Esophagus squamous epithelium (tissue), 4 donors: ENCODE results near the gene RPTOR.

Source experiments
- POLR2A ChIP-seq, 4 donors: fragments of 450-650 bp; IDR thresholded peaks; one replicate each; pipeline ENCODE4 v1.6.1; 2017; ENCODE audit warnings: antibody characterized with exemption in 4 of 4, mild to moderate bottlenecking in 4 of 4, moderate library complexity in 3 of 4
- TF ChIP-seq, protein P1 (sequence below), 6 experiments: fragments of 450-650 bp in 4 of 6; fragments of 200-600 bp in 2 of 6; sonication (generic) in 2 of 6; IDR thresholded peaks; one replicate each; pipeline ENCODE4 v1.5.1; 2016 to 2019; ENCODE audit warnings: antibody characterized with exemption in 6 of 6, mild to moderate bottlenecking in 4 of 6, moderate library complexity in 4 of 6

DNA sequence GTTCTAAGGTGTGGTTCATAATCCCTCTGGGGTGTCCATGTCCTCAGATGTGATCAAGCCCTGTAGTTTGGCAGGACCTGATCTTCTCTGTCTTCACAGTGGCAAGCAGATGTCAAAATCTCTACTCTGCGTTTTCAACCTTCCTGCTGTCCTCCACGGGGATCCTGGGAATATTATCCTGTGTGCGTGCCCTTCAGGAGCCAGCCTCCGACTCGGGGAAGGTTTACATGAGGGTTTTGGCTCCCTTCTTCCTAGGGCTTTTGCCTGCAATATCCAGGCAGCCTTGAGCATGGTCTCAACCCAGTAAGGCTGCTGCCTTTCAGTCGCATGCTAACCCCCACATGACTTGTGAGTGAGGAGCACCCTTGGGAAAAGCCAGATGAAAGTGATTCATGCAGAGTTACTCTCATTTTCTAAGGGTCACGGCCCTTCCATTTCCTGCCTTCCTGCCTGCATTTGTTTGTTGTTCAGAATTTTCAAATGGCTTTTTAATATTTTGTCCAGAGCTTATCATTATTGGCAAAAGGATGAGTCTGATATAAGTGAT lies 244.8 kb downstream of the RPTOR start:
- no peak for TF ChIP-seq POLR2A (IDR thresholded peaks at IDR 0.05)
- TF ChIP-seq, protein P1, sequence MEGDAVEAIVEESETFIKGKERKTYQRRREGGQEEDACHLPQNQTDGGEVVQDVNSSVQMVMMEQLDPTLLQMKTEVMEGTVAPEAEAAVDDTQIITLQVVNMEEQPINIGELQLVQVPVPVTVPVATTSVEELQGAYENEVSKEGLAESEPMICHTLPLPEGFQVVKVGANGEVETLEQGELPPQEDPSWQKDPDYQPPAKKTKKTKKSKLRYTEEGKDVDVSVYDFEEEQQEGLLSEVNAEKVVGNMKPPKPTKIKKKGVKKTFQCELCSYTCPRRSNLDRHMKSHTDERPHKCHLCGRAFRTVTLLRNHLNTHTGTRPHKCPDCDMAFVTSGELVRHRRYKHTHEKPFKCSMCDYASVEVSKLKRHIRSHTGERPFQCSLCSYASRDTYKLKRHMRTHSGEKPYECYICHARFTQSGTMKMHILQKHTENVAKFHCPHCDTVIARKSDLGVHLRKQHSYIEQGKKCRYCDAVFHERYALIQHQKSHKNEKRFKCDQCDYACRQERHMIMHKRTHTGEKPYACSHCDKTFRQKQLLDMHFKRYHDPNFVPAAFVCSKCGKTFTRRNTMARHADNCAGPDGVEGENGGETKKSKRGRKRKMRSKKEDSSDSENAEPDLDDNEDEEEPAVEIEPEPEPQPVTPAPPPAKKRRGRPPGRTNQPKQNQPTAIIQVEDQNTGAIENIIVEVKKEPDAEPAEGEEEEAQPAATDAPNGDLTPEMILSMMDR (IDR thresholded peaks at IDR 0.05): no peak
